Activated CD4-positive, alpha-beta T cell treated with anti-CD3 and anti-CD28 coated beads, Interleukin-2, amount 10 ng/mL, durations not matched to agents 7 days and 5 days (primary cell): ENCODE data around the gene PTTG1IP2. TPM values are rescaled to one million over a fixed set of nuclear protein-coding genes. Genes with fewer than 3 reads are reported as not detected.
"Not testable (repeated sequence)": the region's sequence is repeated elsewhere in the genome, so short reads cannot be mapped to it uniquely, and the experiment has no call there.

Experiments
- CTCF ChIA-PET: fragments of 350-600 bp; sonication (Branson Sonifier 250); formaldehyde crosslinking; loops from one replicate; lab custom pipeline; 2021; ENCODE audit warnings: antibody characterized with exemption; lab: Charles Lee
- POLR2A ChIA-PET: fragments of 350-600 bp; sonication (Branson Sonifier 250); formaldehyde crosslinking; loops from one replicate; lab custom pipeline; 2021; ENCODE audit warnings: antibody characterized with exemption; lab: Charles Lee
- DNase-seq: peaks from one replicate; pipeline ENCODE4 v3.0.0-alpha.2; 2020
- H3K27ac Mint-ChIP-seq: one replicate; pipeline ENCODE4 v1.8.0; 2021; ENCODE audit warnings: mild to moderate bottlenecking, moderate library complexity, mixed read lengths
- H3K27me3 Mint-ChIP-seq: one replicate; pipeline ENCODE4 v1.8.0; 2021; ENCODE audit warnings: mixed read lengths
- H3K36me3 Mint-ChIP-seq: one replicate; pipeline ENCODE4 v1.8.0; 2021; ENCODE audit warnings: low read depth, mixed read lengths
- H3K4me1 Mint-ChIP-seq: one replicate; pipeline ENCODE4 v1.8.0; 2021; ENCODE audit warnings: mixed read lengths
- H3K4me3 Mint-ChIP-seq: one replicate; pipeline ENCODE4 v1.8.0; 2021; ENCODE audit warnings: mild to moderate bottlenecking, moderate library complexity, mixed read lengths
- H3K9me3 Mint-ChIP-seq: one replicate; pipeline ENCODE4 v1.8.0; 2021; ENCODE audit warnings: mixed read lengths
- total RNA-seq, 2 experiments: library from RNA; stranded (reverse); gene quantifications; one replicate each; pipeline ENCODE4 v1.2.3, GENCODE V29; 2021

The PTTG1IP2 gene
- total RNA-seq, 2 experiments from 2014 or later: not detected

DNA sequence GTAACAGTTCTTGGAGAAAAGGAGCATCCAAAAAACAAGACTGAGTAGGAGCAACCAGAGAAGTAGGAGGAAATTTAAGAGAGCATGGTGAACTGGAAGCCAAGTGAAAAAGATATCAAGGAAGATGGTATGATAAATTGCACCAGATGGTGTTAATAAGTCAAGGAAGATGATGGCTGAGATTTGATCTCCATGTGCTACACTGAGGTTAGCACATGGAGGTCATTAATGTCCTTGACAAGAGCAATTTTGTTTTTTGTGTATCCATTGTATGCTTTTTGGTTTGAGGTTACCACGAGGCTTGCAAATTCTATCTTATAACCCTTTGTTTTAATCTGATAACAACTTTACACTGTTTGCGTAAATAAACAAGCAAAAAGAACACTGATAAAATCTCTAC lies 11.3 kb upstream of the PTTG1IP2 start:
- peaks cover 12% of the 10 kb centered on the region for H3K27me3 Mint-ChIP-seq
- CTCF ChIA-PET: no interaction called here
- H3K4me3 Mint-ChIP-seq: no peak overlapping the region
- peaks cover 6% of the 10 kb centered on the region for H3K4me1 Mint-ChIP-seq
- no peak overlapping the region for H3K27ac Mint-ChIP-seq
- no peaks in the 10 kb centered on the region for H3K36me3 Mint-ChIP-seq
- no peaks in the 10 kb centered on the region for H3K9me3 Mint-ChIP-seq
- POLR2A ChIA-PET: no interaction called here
- no peak for DNase-seq

DNA sequence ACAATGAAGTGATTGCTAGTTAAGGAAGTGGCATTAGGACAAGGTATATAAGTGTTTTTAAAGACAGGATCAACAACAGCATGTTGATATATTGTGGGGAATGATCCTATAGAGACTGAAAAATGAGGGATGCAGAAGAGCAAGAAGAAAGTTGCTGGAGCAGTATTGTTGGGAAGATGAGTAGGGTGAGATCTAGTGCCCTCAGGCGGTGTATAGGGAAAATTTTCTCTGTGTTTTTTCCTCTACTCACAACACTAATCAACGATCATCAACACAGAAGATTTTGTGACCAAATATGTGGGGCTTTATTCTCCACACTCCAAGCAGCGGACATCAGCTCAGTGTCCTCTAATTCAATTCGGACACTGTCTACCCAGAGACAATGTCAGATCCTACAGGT lies 9.6 kb upstream of the PTTG1IP2 start:
- DNase-seq: no peak
- H3K4me3 Mint-ChIP-seq: no peak overlapping the region
- no peak overlapping the region for H3K27ac Mint-ChIP-seq
- H3K9me3 Mint-ChIP-seq: peaks cover 10% of the 10 kb centered on the region
- peaks cover 6% of the 10 kb centered on the region for H3K36me3 Mint-ChIP-seq
- ChIA-PET CTCF (no interaction called here), POLR2A (no interaction called here)
- peaks cover 7% of the 10 kb centered on the region for H3K27me3 Mint-ChIP-seq
- H3K4me1 Mint-ChIP-seq: peaks cover 14% of the 10 kb centered on the region

DNA sequence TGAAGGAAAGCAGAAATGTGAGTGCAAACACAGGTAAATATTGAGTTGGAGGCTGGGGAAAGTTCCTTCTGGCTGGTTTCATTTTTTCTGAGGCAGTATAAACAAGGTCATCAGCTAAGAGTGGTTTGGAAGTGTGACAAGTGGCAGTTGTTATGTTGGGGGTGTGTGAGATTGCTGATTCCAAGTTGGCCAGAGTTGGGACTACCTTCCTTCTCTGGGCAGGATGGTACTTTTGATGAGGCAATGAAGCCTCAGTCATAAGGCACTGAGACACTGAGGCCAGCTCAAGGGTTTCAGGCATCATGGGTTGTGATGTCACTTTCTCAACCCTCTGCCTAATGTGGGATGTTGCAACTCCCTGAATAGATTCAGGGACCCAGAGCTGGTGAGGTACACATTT lies 8.2 kb upstream of the PTTG1IP2 start:
- no peak for DNase-seq
- Mint-ChIP-seq H3K9me3 (peaks cover 16% of the 10 kb centered on the region), H3K27me3 (peaks cover 1% of the 10 kb centered on the region), H3K4me3 (no peak overlapping the region), H3K27ac (no peak overlapping the region), H3K36me3 (peaks cover 9% of the 10 kb centered on the region), H3K4me1 (peaks cover 10% of the 10 kb centered on the region)
- POLR2A ChIA-PET: no interaction called here
- CTCF ChIA-PET: no interaction called here

DNA sequence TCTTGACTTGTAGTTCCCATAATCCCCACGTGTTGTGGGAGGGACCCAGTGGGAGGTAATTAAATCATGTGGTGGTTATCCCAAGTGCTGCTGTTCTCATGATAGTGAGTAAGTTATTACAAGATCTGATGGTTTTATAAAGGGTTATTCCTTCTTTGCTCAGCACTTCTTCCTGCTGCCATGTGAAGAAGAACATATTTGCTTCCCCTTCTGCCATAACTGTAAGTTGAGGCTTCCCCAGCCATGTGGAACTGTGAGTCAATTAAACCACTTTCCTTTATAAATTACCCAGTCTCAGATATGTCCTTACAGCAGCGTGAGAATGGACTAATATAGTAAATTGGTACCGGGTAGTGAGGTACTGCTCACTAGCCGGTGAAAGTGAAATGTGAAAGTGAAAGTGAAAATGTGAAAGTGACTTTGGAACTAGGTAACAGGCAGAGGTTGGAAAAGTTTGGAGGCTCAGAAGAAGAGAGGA lies 6.2 kb upstream of the PTTG1IP2 start:
- DNase-seq: peak; percentile 9
- H3K36me3 Mint-ChIP-seq, CTCF ChIA-PET, H3K27me3 Mint-ChIP-seq, POLR2A ChIA-PET, H3K4me1 Mint-ChIP-seq: not testable (repeated sequence)
- Mint-ChIP-seq H3K27ac (peak overlapping the region; percentile 37), H3K9me3 (peaks cover 16% of the 10 kb centered on the region), H3K4me3 (peak overlapping the region; percentile 31)

DNA sequence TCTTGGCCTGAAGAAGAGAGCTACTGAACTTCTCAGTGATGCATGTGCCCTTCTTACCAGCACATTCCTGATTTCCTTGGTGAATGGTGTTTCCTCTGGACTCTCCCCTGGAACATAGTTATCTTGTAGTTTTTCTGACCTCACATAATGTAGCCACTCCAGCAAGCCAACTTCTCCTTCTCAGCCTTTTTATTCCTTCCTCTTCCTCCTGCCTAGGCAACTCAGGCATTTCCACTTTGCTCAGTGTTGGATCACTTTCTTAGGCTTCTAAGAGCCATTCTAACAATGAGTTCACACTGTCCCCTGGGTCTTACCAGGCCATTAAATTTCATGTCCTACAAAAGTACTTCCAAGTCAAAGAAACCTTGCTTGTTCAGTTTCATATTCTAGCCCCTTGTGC lies 3.6 kb upstream of the PTTG1IP2 start:
- Mint-ChIP-seq H3K27ac (no peak overlapping the region), H3K4me1 (peaks cover 10% of the 10 kb centered on the region), H3K4me3 (no peak overlapping the region), H3K36me3 (peaks cover 9% of the 10 kb centered on the region), H3K27me3 (peaks cover 2% of the 10 kb centered on the region), H3K9me3 (peaks cover 16% of the 10 kb centered on the region)
- POLR2A ChIA-PET: no interaction called here
- no peak for DNase-seq
- CTCF ChIA-PET: no interaction called here

DNA sequence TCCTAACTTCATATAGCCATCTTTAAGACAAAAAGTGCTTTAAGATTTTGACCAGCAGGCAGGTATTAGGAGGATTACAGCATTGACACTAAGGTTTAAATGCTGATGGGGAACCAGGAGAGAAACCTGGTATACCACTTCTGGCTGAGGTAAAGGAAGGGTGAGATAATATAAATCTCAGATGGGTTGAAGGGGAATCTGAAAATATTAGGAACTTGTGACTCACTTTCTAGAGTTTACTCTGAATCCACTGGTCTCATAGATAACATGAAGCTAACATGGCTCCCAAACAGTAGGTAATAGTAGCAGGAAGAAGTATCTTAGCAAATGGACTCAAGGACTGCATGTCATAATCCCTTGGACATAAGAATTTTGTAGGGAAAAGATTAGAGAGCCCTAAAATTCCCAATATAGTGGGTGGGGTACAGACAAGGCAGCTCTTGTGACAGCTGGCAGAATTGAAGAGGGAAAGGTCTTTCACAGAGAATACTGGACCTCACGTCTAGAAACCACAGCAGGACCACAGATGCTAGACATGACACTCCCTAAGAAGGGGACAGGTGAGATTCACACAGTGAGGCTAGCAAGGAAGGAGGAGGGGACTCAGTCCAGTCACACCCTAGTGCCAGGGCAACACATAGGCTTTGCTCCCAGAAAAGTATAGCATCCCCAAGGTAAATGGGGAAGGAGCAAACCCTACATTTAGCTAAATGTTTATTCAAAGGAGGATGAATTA lies 3.5 kb downstream of the PTTG1IP2 start:
- no peak overlapping the region for H3K27ac Mint-ChIP-seq
- no peaks in the 10 kb centered on the region for H3K9me3 Mint-ChIP-seq
- ChIA-PET POLR2A (no interaction called here), CTCF (interaction anchor here (0.5 kb wide), 1 partner anchor 1370 kb away, joined by 3 read pairs; no protein-coding TSS in a partner anchor)
- H3K4me1 Mint-ChIP-seq: no peaks in the 10 kb centered on the region
- no peak for DNase-seq
- no peaks in the 10 kb centered on the region for H3K36me3 Mint-ChIP-seq
- peaks cover 3% of the 10 kb centered on the region for H3K27me3 Mint-ChIP-seq
- H3K4me3 Mint-ChIP-seq: no peak overlapping the region

DNA sequence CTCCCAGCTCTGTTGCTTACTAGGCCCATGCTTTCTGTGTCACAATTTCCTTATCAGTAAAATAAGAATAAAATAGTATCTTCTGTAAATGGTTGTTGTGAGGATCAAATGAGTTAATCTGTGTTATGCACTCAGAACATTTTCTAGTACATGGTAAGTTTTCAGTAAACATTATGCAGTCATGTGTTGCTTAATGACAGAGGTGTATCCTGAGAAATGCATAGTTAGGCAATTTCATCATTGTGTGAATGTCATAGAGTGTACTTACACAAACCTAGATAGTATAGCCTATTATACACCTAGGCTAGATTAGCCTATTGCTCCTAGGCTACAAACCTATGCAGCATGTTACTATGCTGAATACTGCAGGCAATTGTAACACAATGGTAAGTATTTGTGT lies 4.4 kb downstream of the PTTG1IP2 start:
- Mint-ChIP-seq H3K36me3 (no peaks in the 10 kb centered on the region), H3K9me3 (no peaks in the 10 kb centered on the region), H3K4me3 (no peak overlapping the region), H3K27ac (no peak overlapping the region), H3K27me3 (peaks cover 3% of the 10 kb centered on the region), H3K4me1 (no peaks in the 10 kb centered on the region)
- ChIA-PET POLR2A (interaction anchor here (0.6 kb wide), 1 partner anchor 69 kb away, joined by 3 read pairs; no protein-coding TSS in a partner anchor), CTCF (no interaction called here)
- no peak for DNase-seq

DNA sequence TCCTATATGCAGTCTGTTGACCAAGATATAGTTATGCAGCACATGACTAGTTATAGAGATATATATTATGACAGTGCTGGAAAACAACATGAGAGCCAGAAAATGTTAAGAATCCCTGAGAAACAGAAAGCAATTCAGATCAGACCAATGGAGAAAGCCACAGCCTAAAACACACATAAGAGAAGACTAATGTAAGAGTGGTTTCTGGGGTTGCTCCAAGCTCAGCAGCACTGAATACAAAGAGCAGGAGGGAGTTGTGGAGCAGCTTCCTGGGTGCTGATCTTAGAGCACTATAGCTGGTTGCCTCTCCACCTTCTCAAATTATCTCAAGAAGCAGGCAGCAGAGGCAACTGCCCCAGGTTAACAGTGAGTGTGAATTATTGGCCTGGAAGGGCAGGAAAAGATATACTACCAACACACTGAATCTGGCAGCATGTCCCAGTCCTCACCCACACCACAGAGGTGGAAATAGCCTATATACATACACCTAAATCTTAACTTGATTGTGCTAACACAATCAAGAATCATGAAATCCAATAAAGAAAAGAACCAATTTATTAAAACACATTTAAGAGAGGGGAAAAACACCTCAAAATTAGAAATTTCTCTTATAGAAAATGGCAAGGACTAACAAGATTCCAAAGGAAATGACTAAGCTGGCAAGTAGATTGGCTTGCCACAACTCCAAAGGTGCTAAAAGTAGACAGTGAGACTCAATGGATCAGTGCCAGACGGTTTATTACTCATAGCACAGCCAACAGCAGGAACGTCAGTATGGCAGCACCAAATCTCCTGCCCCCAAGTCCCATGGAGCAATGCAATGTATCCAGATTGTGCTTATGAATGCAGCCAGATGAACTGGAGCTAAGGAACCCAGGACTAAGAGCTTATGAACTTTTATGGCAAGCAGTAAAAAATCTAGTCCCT lies 5.1 kb downstream of the PTTG1IP2 start:
- H3K9me3 Mint-ChIP-seq: no peaks in the 10 kb centered on the region
- CTCF ChIA-PET: no interaction called here
- H3K4me3 Mint-ChIP-seq: no peak overlapping the region
- POLR2A ChIA-PET: no interaction called here
- no peaks in the 10 kb centered on the region for H3K4me1 Mint-ChIP-seq
- H3K36me3 Mint-ChIP-seq: no peaks in the 10 kb centered on the region
- DNase-seq: no peak
- H3K27ac Mint-ChIP-seq: no peak overlapping the region
- H3K27me3 Mint-ChIP-seq: peaks cover 3% of the 10 kb centered on the region

DNA sequence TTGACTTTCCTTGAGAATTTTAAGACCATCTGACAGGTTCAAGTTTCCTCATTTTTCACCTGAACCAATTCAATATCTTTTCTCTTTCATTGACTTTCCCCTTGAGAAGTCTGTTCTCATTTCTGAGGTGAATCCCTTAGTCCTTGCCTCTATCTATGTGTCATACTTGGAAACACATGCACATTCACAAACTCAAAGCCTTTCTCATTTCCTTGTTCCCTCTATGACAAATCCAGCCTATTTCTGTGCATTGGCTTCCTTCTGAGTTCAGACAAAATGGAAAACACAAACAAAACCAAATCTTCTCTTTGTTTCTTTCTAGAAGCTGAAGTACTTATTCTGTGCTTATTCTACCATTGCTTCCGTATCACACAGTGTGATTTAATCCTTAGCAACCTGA lies 13.8 kb downstream of the PTTG1IP2 start:
- no peaks in the 10 kb centered on the region for H3K4me1 Mint-ChIP-seq
- H3K9me3 Mint-ChIP-seq: no peaks in the 10 kb centered on the region
- CTCF ChIA-PET: interaction anchor here (0.7 kb wide), 1 partner anchor 1387 kb away, joined by 3 read pairs; no protein-coding TSS in a partner anchor
- H3K27ac Mint-ChIP-seq: no peak overlapping the region
- no peak overlapping the region for H3K4me3 Mint-ChIP-seq
- peaks cover 11% of the 10 kb centered on the region for H3K27me3 Mint-ChIP-seq
- POLR2A ChIA-PET: no interaction called here
- H3K36me3 Mint-ChIP-seq: no peaks in the 10 kb centered on the region
- no peak for DNase-seq

DNA sequence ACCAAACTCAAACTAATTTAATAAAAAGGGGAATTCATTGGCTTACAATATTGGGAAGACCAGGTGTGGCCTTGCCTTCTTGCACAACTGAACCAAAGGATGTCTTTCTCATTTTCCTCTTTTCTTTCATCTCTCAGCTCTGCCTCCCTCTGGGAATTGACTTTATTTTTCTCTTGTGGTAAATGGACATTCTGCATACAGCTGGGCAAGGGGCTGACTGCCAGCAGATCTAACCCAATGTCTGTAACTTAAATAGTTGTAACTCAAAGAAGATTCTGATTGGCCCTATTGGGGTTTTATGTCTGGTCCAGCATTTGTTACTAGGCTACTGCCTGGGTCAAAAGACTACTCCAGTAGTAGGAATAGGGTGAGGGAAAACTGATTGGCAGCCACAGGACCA lies 15.3 kb downstream of the PTTG1IP2 start:
- Mint-ChIP-seq H3K9me3 (no peaks in the 10 kb centered on the region), H3K27me3 (peaks cover 14% of the 10 kb centered on the region), H3K4me3 (no peak overlapping the region), H3K27ac (no peak overlapping the region), H3K4me1 (no peaks in the 10 kb centered on the region), H3K36me3 (no peaks in the 10 kb centered on the region)
- ChIA-PET CTCF (no interaction called here), POLR2A (no interaction called here)
- no peak for DNase-seq

DNA sequence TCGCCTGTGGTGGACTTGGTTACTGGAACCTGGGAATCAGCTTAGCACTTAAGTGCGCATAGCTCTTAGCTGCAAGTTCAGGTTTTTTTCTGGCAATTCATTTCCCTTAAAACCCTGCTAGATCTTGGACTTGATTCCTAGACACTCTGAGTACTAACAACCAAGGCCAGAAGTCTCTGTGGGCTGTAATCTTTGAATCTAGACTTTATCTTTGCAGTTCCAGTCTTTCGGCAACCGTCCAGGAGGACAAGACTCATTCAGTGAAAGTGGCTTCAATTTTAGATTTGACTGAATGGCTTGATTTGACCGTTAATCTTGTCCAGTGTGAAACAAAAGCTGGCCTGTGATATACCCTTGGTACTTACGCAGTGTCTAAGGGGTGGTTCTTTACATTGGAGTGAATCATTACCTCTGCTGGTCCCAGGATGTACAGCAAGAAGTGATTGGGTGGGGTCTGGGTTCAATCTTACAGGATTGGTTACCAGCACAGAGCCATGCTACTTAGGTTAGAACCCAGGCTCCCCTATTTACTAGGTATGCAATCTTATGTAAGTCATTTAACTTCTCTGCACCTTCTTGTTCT lies 16.4 kb downstream of the PTTG1IP2 start:
- Mint-ChIP-seq H3K36me3 (no peaks in the 10 kb centered on the region), H3K4me1 (no peaks in the 10 kb centered on the region), H3K9me3 (no peaks in the 10 kb centered on the region), H3K27me3 (peaks cover 8% of the 10 kb centered on the region), H3K27ac (no peak overlapping the region), H3K4me3 (no peak overlapping the region)
- DNase-seq: no peak
- CTCF ChIA-PET: no interaction called here
- POLR2A ChIA-PET: no interaction called here

DNA sequence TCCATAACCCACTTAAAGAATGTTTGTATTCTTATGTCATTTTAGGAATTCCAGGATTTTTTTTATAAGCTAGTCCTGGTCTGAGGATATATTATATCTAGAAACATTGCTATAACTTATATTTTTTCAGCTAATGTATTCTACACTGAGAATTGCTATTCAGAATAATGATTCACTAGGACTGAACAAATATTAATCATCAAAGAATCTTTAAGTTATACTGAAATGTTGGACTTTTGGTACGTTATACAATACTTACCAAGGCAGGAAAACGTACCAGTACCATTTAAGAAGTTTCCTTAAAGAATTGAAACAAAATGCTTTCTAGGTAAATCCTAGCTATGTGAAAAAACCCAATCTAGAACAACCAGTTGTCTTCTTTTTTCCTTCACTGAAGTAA lies 18.4 kb downstream of the PTTG1IP2 start:
- POLR2A ChIA-PET: no interaction called here
- DNase-seq: no peak
- CTCF ChIA-PET: no interaction called here
- H3K9me3 Mint-ChIP-seq: no peaks in the 10 kb centered on the region
- H3K4me1 Mint-ChIP-seq: no peaks in the 10 kb centered on the region
- no peak overlapping the region for H3K4me3 Mint-ChIP-seq
- H3K27ac Mint-ChIP-seq: no peak overlapping the region
- peaks cover 7% of the 10 kb centered on the region for H3K27me3 Mint-ChIP-seq
- no peaks in the 10 kb centered on the region for H3K36me3 Mint-ChIP-seq

DNA sequence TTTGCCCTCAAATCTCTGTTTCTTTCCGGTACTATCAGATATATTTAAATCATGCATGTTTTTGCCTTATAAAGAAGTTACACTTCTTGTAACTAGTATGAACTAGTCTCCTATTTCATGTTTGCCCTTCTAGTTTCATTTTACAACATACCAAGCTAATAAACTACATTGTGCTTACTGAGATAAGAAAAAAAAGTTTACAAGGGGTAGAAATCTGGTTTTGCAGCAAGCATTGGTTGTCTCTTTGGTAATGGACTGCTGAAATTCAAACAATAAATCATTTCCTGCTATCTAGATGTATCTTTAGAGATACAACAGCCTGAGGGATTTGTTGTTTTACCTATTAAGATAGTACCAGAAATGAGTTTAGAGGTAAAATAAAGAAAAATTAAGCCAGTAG lies 18.8 kb downstream of the PTTG1IP2 start:
- ChIA-PET POLR2A (no interaction called here), CTCF (no interaction called here)
- Mint-ChIP-seq H3K27ac (no peak overlapping the region), H3K27me3 (peaks cover 7% of the 10 kb centered on the region), H3K4me3 (no peak overlapping the region), H3K9me3 (no peaks in the 10 kb centered on the region), H3K36me3 (no peaks in the 10 kb centered on the region), H3K4me1 (no peaks in the 10 kb centered on the region)
- no peak for DNase-seq
